GM18858 (cell line): ENCODE data around the gene ACAD11.

Experiments used
- ATAC-seq: cut with Tn5 transposase; IDR thresholded peaks from one replicate; pipeline ENCODE4 v1.9.1; 2021; ENCODE audit not compliant: unreplicated experiment

The ACAD11 gene

GRCh38 chr3:132555306-132556035 is 104.1 kb downstream of the ACAD11 start:
- no peak for ATAC-seq

- ATAC-seq = no peak
Measured at GRCh38 chr3:132554437-132554836, 105.2 kb downstream of the ACAD11 start.

GRCh38 chr3:132553826-132554225 is 105.8 kb downstream of the ACAD11 start:
- ATAC-seq = no peak

- no peak for ATAC-seq
Measured at GRCh38 chr3:132550579-132551305, 108.9 kb downstream of the ACAD11 start.

GRCh38 chr3:132549890-132550578 is 109.6 kb downstream of the ACAD11 start:
- ATAC-seq = peak; percentile 86

- ATAC-seq = no peak
Measured at GRCh38 chr3:132549169-132549568, 110.4 kb downstream of the ACAD11 start.

- no peak for ATAC-seq
Measured at GRCh38 chr3:132545471-132545870, 114.1 kb downstream of the ACAD11 start.

- no peak for ATAC-seq
Measured at GRCh38 chr3:132544130-132544529, 115.5 kb downstream of the ACAD11 start.

GRCh38 chr3:132543011-132543739 is 116.4 kb downstream of the ACAD11 start:
- no peak for ATAC-seq

- ATAC-seq = no peak
Measured at GRCh38 chr3:132542577-132542976, 117.0 kb downstream of the ACAD11 start.

GRCh38 chr3:132539681-132540080 is 119.9 kb downstream of the ACAD11 start:
- ATAC-seq = no peak

GRCh38 chr3:132538072-132538471 is 121.5 kb downstream of the ACAD11 start:
- ATAC-seq = no peak

GRCh38 chr3:132537297-132537696 is 122.3 kb downstream of the ACAD11 start:
- ATAC-seq = no peak

- no peak for ATAC-seq
Measured at GRCh38 chr3:132536442-132537153, 123.0 kb downstream of the ACAD11 start.

- ATAC-seq = no peak
Measured at GRCh38 chr3:132535575-132536441, 123.8 kb downstream of the ACAD11 start.

- no peak for ATAC-seq
Measured at GRCh38 chr3:132530624-132531023, 129.0 kb downstream of the ACAD11 start.

- peak; percentile 73 for ATAC-seq
Measured at GRCh38 chr3:132522353-132522752, 137.3 kb downstream of the ACAD11 start.

GRCh38 chr3:132521901-132522300 is 137.7 kb downstream of the ACAD11 start:
- ATAC-seq = no peak

GRCh38 chr3:132519914-132520313 is 139.7 kb downstream of the ACAD11 start:
- ATAC-seq = no peak

GRCh38 chr3:132517311-132517710 is 142.3 kb downstream of the ACAD11 start:
- no peak for ATAC-seq
